ENCODE data around the gene CIB1.

DNA sequence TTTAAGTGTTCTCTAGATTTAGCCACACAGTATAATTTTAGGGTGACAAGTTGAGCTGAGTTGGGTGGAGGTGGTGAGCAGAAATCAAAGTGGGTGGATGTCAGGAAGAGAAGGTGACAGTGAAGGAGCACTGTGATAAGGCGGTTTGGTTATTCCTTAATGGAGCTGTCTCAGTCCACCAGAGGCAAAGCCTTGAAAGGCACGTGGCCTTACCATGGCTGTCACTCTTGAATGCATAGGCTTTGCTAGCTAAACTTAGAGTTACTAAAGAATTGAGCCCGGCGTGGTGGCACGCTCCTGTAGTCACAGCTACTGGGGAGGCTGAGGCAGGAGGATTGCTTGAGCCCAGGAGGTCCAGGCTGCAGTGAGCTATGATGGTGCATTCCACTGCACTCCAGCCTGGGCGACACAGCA is 15.1 kb upstream of the CIB1 start:
- no peak for TF ChIP-seq POLR2AphosphoS5 (IDR thresholded peaks at IDR 0.05; ENCODE audit: low read depth, low read length)
- no peak for TF ChIP-seq POU2F2 (IDR thresholded peaks at IDR 0.05; ENCODE audit: low read depth, low read length)
- no peak for TF ChIP-seq TAF1 (IDR thresholded peaks at IDR 0.05; ENCODE audit: low read depth, low read length)
- TF ChIP-seq POLR2A (IDR thresholded peaks at IDR 0.05; ENCODE audit: low read depth, low read length): no peak
- TF ChIP-seq SPI1 (IDR thresholded peaks at IDR 0.05; ENCODE audit: low read depth, low read length): no peak
- TF ChIP-seq PAX5 (IDR thresholded peaks at IDR 0.05; ENCODE audit: insufficient read depth, low read length, severe bottlenecking): no peak

Measured in GM12891 (cell line).